Activated CD8-positive, alpha-beta memory T cell treated with anti-CD3 and anti-CD28 coated beads, Interleukin-2, amount 50 U/mL, for 24 hours (primary cell): ENCODE results near the gene SLC34A3.
A peak's percentile ranks its signal among the peaks of the same experiment; 100 is the strongest.
"Not testable (repeated sequence)": the region's sequence is repeated elsewhere in the genome, so short reads cannot be mapped to it uniquely, and the experiment has no call there.

Experiments used
- DNase-seq: peaks from one replicate; pipeline ENCODE4 v3.0.0-alpha.2; 2020; ENCODE audit errors: extremely low read depth

The SLC34A3 gene

GRCh38 chr9:137241490-137242268, 11.0 kb downstream of the SLC34A3 start:
- no peak for DNase-seq

GRCh38 chr9:137242269-137243203, 11.8 kb downstream of the SLC34A3 start:
- no peak for DNase-seq

GRCh38 chr9:137243266-137243625, 12.5 kb downstream of the SLC34A3 start:
- not testable (repeated sequence) for DNase-seq

- DNase-seq, result no peak
Measured at GRCh38 chr9:137243626-137244485, 13.2 kb downstream of the SLC34A3 start.

GRCh38 chr9:137244486-137245449, 14.1 kb downstream of the SLC34A3 start:
- no peak for DNase-seq

GRCh38 chr9:137245450-137246421, 15.0 kb downstream of the SLC34A3 start:
- DNase-seq, result no peak

- DNase-seq, result no peak
Measured at GRCh38 chr9:137247135-137247915, 16.6 kb downstream of the SLC34A3 start.

- DNase-seq, result no peak
Measured at GRCh38 chr9:137247916-137248175, 17.1 kb downstream of the SLC34A3 start.

- no peak for DNase-seq
Measured at GRCh38 chr9:137250329-137251193, 19.9 kb downstream of the SLC34A3 start.

GRCh38 chr9:137251194-137251461, 20.4 kb downstream of the SLC34A3 start, which contains the start of gene STPG3:
Gene STPG3, plus strand, starts transcription at chr9:137251286. Its CDS starts 1 bp downstream, at chr9:137251287.
- no peak for DNase-seq

- DNase-seq, result no peak
Measured at GRCh38 chr9:137251490-137252268, 21.0 kb downstream of the SLC34A3 start.

- no peak for DNase-seq
Measured at GRCh38 chr9:137252555-137253506, 22.1 kb downstream of the SLC34A3 start.

GRCh38 chr9:137253717-137254623, 23.3 kb downstream of the SLC34A3 start:
- DNase-seq, result no peak

- peak; percentile 84 for DNase-seq
Measured at GRCh38 chr9:137254624-137255447, 24.1 kb downstream of the SLC34A3 start, which contains the start of gene NELFB. Gene NELFB, plus strand, starts transcription at chr9:137255327.
